Measurements from ENCODE around the gene NAV2.
A peak's percentile ranks its signal among the peaks of the same experiment; 100 is the strongest.

- peak; percentile 61 to 72 for TF ChIP-seq CTCF (IDR thresholded peaks at IDR 0.05)
- TF ChIP-seq POLR2A (IDR thresholded peaks at IDR 0.05): no peak
Observed at GRCh38 chr11:19903620-19904069, 191.0 kb downstream of the NAV2 start.
